Calu3 (cell line): ENCODE data around the gene SRGAP3. TPM values are rescaled to one million over a fixed set of nuclear protein-coding genes. Genes with fewer than 3 reads are reported as not detected.

Experiments used
- BruUV-seq: library from RNA; stranded (reverse); fragments of 400-500 nt; replicated peaks from 2 replicates; lab custom pipeline; 2021; lab: Mats Ljungman, UMichigan
- CTCF ChIA-PET: fragments of 300-600 bp; sonication (Branson Sonifier 250); formaldehyde crosslinking; loops from one replicate; lab custom pipeline; 2022; ENCODE audit warnings: antibody characterized with exemption; lab: Charles Lee
- DNase-seq: peaks from one replicate; pipeline ENCODE4 v3.0.0; 2022
- H3K27ac Mint-ChIP-seq: one replicate; pipeline ENCODE4 v1.8.0; 2022; ENCODE audit warnings: mixed read lengths; ENCODE audit not compliant: unreplicated experiment
- H3K27me3 Mint-ChIP-seq: one replicate; pipeline ENCODE4 v1.8.0; 2022; ENCODE audit warnings: mixed read lengths; ENCODE audit not compliant: unreplicated experiment
- H3K36me3 Mint-ChIP-seq: one replicate; pipeline ENCODE4 v1.8.0; 2022; ENCODE audit warnings: mild to moderate bottlenecking, moderate library complexity, mixed read lengths; ENCODE audit not compliant: insufficient read depth, unreplicated experiment
- H3K4me1 Mint-ChIP-seq: one replicate; pipeline ENCODE4 v1.8.0; 2022; ENCODE audit warnings: mild to moderate bottlenecking, low read depth, mixed read lengths; ENCODE audit not compliant: unreplicated experiment
- H3K4me3 Mint-ChIP-seq: one replicate; pipeline ENCODE4 v1.8.0; 2022; ENCODE audit warnings: mild to moderate bottlenecking, low read depth, moderate library complexity, mixed read lengths; ENCODE audit not compliant: unreplicated experiment
- H3K9me3 Mint-ChIP-seq: one replicate; pipeline ENCODE4 v1.8.0; 2022; ENCODE audit warnings: low read depth, mixed read lengths; ENCODE audit not compliant: unreplicated experiment
- CTCF ChIP-seq: fragments of 200-600 bp; IDR thresholded peaks from one replicate; pipeline ENCODE4 v1.8.0; 2022; ENCODE audit warnings: antibody characterized with exemption; ENCODE audit not compliant: unreplicated experiment
- intact Hi-C: fragments of 100-400 bp; cut with micrococcal nuclease; formaldehyde crosslinking; loops from one replicate; pipeline ENCODE4 v1.10.0; 2022; ENCODE audit not compliant: unreplicated experiment
- total RNA-seq: library from RNA; stranded (reverse); gene quantifications from 2 replicates; pipeline ENCODE4 v1.2.3, GENCODE V29; 2022

SRGAP3 gene
- total RNA-seq, 1 experiment from 2014 or later = 8.2 TPM

GRCh38 chr3:9216736-9217135, 32.7 kb downstream of the SRGAP3 start:
- Mint-ChIP-seq H3K4me3 (no peak overlapping the region), H3K27me3 (peaks cover 9% of the 10 kb centered on the region), H3K36me3 (no peaks in the 10 kb centered on the region), H3K9me3 (no peaks in the 10 kb centered on the region), H3K4me1 (no peaks in the 10 kb centered on the region), H3K27ac (no peak overlapping the region)
- intact Hi-C loops = no loop called here
- no peak for DNase-seq
- TF ChIP-seq CTCF = no peak
- CTCF ChIA-PET = no interaction called here
- no TSS peak for BruUV-seq

- no TSS peak for BruUV-seq
- H3K4me3 Mint-ChIP-seq = no peak overlapping the region
- no peaks in the 10 kb centered on the region for H3K9me3 Mint-ChIP-seq
- intact Hi-C loops = no loop called here
- TF ChIP-seq CTCF = no peak
- H3K27ac Mint-ChIP-seq = no peak overlapping the region
- CTCF ChIA-PET = no interaction called here
- no peaks in the 10 kb centered on the region for H3K27me3 Mint-ChIP-seq
- no peak for DNase-seq
- H3K36me3 Mint-ChIP-seq = no peaks in the 10 kb centered on the region
- no peaks in the 10 kb centered on the region for H3K4me1 Mint-ChIP-seq
Observed at GRCh38 chr3:9214599-9214998, 34.8 kb downstream of the SRGAP3 start.

GRCh38 chr3:9214185-9214584, 35.3 kb downstream of the SRGAP3 start:
- Mint-ChIP-seq H3K4me1 (no peaks in the 10 kb centered on the region), H3K27me3 (no peaks in the 10 kb centered on the region), H3K9me3 (no peaks in the 10 kb centered on the region), H3K4me3 (no peak overlapping the region), H3K36me3 (no peaks in the 10 kb centered on the region), H3K27ac (no peak overlapping the region)
- BruUV-seq = no TSS peak
- no peak for TF ChIP-seq CTCF
- CTCF ChIA-PET = no interaction called here
- intact Hi-C loops = no loop called here
- no peak for DNase-seq

GRCh38 chr3:9213019-9213634, 36.3 kb downstream of the SRGAP3 start:
- no peak for TF ChIP-seq CTCF
- H3K36me3 Mint-ChIP-seq = no peaks in the 10 kb centered on the region
- H3K27ac Mint-ChIP-seq = no peak overlapping the region
- CTCF ChIA-PET = no interaction called here
- no TSS peak for BruUV-seq
- H3K9me3 Mint-ChIP-seq = no peaks in the 10 kb centered on the region
- no peak overlapping the region for H3K4me3 Mint-ChIP-seq
- H3K4me1 Mint-ChIP-seq = no peaks in the 10 kb centered on the region
- DNase-seq = no peak
- intact Hi-C loops = no loop called here
- H3K27me3 Mint-ChIP-seq = no peaks in the 10 kb centered on the region
